GM12872 (cell line): ENCODE data around the gene CUL9.

Experiments used
- TF ChIP-seq, protein P1 (sequence below): IDR thresholded peaks from 3 replicates; pipeline ENCODE4 v1.5.1; 2011; ENCODE audit warnings: low read depth, mild to moderate bottlenecking, low read length, moderate library complexity; ENCODE audit not compliant: insufficient read depth

Gene CUL9

DNA sequence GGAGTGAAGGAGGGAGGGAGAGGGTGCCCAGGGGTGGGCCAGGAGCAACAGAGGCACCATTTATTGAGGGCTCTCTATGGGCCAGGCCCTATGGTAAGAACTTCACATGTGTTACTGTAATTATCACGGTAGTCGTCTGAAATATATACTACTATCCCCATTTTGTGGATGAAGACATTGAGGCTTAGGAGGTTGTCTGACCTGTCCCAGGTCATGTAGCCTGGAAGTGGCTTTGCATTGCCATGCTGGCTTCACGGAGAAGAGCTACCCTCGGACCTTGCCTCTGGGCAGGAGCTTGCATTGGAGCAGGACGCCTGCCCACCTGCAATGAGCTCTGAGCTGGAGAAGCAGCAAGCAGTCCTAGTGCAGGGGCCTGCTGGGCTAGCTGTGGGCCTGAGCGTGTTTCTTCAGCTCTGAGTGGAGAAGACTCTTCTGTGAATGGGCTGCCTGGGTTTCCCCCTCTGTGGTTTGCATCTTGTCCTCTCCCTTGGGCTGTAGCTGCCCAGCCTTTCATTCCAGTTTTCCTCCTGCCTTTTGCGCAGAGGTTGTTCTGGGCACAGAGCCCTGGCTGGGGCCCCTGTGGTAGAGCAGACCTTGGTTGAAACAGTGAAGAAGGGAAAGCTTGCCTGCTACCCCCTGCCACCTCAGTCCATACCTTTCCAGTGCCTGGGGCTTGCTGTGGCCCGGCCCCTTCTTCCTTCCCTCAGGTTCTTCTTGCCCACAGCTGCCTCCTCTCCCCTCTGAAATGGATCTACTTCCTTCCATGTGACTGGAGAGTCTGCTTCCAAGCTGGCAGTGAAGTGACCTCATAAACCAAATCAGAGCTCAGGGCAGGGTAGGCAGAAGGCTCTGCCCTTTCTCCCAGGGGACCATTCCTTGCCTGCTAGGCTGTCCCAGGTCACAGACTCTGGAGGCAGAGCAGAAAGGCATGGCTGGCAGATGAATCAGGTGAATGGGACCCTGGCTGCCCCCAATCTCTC, 35.0 kb upstream of the CUL9 start:
- TF ChIP-seq, protein P1, sequence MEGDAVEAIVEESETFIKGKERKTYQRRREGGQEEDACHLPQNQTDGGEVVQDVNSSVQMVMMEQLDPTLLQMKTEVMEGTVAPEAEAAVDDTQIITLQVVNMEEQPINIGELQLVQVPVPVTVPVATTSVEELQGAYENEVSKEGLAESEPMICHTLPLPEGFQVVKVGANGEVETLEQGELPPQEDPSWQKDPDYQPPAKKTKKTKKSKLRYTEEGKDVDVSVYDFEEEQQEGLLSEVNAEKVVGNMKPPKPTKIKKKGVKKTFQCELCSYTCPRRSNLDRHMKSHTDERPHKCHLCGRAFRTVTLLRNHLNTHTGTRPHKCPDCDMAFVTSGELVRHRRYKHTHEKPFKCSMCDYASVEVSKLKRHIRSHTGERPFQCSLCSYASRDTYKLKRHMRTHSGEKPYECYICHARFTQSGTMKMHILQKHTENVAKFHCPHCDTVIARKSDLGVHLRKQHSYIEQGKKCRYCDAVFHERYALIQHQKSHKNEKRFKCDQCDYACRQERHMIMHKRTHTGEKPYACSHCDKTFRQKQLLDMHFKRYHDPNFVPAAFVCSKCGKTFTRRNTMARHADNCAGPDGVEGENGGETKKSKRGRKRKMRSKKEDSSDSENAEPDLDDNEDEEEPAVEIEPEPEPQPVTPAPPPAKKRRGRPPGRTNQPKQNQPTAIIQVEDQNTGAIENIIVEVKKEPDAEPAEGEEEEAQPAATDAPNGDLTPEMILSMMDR: no peak

DNA sequence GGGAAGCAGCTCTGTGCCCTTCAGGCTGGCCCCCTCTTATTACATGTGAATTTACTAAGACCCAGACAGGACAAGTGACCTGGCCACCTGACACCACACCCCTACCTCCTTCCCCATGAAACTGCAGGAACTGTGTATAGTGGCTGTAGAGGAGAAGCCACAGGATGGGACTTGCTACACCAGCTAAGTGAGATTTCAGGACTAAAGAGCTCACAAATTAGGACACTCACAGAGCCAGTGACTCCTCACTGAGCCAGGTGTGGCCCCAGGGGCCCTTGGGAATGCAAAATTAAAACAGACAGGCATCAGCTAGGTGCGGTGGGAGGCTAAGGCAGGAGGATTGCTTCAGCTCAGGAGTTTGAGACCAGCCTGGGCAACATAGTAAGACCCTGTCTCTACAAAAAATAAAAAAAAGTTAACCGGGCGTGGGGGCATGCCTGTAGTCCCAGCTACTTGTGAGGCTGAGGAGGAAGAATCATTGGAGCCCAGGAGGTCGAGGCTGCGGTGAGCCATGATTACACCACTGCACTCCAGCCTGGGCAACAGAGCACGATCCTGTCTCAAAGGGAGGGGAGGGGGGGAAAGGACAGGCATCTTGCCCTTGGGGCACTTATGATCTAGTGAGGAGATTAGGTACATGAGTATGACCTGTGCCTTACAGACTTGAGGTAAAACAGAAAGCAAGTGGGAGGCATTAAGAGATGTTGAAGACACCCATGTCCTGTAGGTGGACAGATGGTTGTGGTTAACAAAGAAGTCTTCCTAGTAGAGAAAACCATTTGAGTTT, 34.1 kb upstream of the CUL9 start:
- TF ChIP-seq, protein P1: no peak

GRCh38 chr6:43149265-43149664, 32.7 kb upstream of the CUL9 start:
- TF ChIP-seq, protein P1: no peak

- TF ChIP-seq, protein P1: no peak
Measured at GRCh38 chr6:43150051-43150751, 31.8 kb upstream of the CUL9 start.

DNA sequence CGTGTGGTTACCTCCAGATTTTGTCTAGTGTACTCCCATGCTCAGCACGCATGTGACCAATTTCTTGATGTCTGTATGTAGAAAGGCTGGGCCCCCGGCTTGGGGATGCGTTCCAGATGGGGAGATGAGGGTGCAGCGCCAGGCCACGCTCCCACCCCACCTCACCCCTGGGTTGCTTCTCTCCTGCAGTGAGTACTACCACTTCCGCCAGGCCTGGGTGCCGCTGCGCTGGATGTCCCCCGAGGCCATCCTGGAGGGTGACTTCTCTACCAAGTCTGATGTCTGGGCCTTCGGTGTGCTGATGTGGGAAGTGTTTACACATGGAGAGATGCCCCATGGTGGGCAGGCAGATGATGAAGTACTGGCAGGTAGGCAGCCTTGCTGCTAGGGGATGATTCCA, 22.4 kb upstream of the CUL9 start:
- TF ChIP-seq, protein P1: no peak

DNA sequence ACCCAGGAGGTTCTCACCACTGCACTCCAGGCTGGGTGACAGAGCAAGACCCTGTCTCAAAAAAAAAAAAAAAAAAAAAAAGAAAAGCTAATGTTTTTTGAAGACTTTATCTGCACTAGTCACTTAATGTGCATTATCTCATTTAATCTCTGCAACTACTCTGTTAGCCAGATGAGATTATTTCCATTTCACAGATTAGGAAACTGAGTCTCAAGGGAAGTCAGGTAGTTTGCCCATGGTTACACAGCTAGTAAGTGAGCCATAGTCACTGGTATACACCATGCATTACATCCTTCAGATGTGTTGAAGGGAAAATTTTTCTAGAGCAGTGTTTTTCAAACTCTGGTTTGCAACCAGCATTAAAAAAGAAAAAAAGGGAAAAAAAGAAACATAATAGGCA, 18.1 kb upstream of the CUL9 start:
- TF ChIP-seq, protein P1: no peak
